Measurements from ENCODE around the gene RELN. TPM values are rescaled to one million over a fixed set of nuclear protein-coding genes. Genes with fewer than 3 reads are reported as not detected.
"Not testable (repeated sequence)": the region's sequence is repeated elsewhere in the genome, so short reads cannot be mapped to it uniquely, and the experiment has no call there.

Gene RELN
- polyA plus RNA-seq, 1 experiment: 4.3 TPM

- CTCF ChIA-PET: interaction anchor here (0.6 kb wide), 1 partner anchor 355 kb away, joined by 3 read pairs; no protein-coding TSS in a partner anchor
Measured at GRCh38 chr7:103905997-103906396, 83.5 kb downstream of the RELN start.

GRCh38 chr7:103902917-103903316 is 86.5 kb downstream of the RELN start:
- Histone ChIP-seq H3K36me3 (ENCODE audit: control insufficient read depth, insufficient read depth, low read length) (no peaks in the 10 kb centered on the region), H3K27me3 (ENCODE audit: control insufficient read depth, insufficient read depth, low read length) (no peaks in the 10 kb centered on the region), H3K4me3 (ENCODE audit: low read depth, low read length) (no peak overlapping the region)
- ChIA-PET POLR2A (no interaction called here), CTCF (no interaction called here)
- no peak for TF ChIP-seq CTCF (IDR thresholded peaks at IDR 0.05; ENCODE audit: insufficient read depth, low read depth, low read length)
- DNase-seq (ENCODE audit: low read depth): no peak

More at GRCh38 chr7:103905997-103906396, 83.5 kb downstream of the RELN start:
- no peak overlapping the region for H3K4me3 ChIP-seq (ENCODE audit: low read depth, low read length)
- H3K36me3 ChIP-seq (ENCODE audit: control insufficient read depth, insufficient read depth, low read length): no peaks in the 10 kb centered on the region
- H3K27me3 ChIP-seq (ENCODE audit: control insufficient read depth, insufficient read depth, low read length): no peaks in the 10 kb centered on the region
- TF ChIP-seq CTCF (IDR thresholded peaks at IDR 0.05; ENCODE audit: insufficient read depth, low read depth, low read length): no peak
- POLR2A ChIA-PET: no interaction called here
- no peak for DNase-seq (ENCODE audit: low read depth)

DNA sequence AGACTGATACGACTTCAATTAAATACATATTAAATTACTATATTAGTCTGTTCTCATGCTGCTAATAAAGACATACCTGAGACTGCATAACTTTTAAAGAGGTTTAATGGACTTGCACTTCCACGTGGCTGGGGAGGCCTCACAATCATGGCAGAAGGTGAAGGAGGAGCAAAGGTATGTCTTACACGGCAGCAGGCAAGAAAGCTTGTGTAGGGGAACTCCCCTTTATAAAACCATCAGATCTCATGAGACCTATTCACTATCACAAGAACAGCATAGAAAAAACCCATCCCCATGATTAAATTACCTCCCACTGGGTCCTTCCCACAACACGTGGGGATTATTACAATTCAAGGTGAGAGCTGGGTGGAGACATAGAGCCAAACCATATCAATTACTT is 92.6 kb downstream of the RELN start:
- CTCF ChIA-PET: interaction anchor here (0.8 kb wide), 1 partner anchor 49 kb away, joined by 3 read pairs; no protein-coding TSS in a partner anchor
- DNase-seq (ENCODE audit: low read depth); H3K36me3 ChIP-seq (ENCODE audit: control insufficient read depth, insufficient read depth, low read length); H3K4me3 ChIP-seq (ENCODE audit: low read depth, low read length); H3K27me3 ChIP-seq (ENCODE audit: control insufficient read depth, insufficient read depth, low read length); POLR2A ChIA-PET: not testable (repeated sequence)

GRCh38 chr7:103894656-103895596 is 94.5 kb downstream of the RELN start:
- POLR2A ChIA-PET: no interaction called here
- Histone ChIP-seq H3K27me3 (ENCODE audit: control insufficient read depth, insufficient read depth, low read length) (no peaks in the 10 kb centered on the region), H3K36me3 (ENCODE audit: control insufficient read depth, insufficient read depth, low read length) (no peaks in the 10 kb centered on the region), H3K4me3 (ENCODE audit: low read depth, low read length) (no peak overlapping the region)
- no peak for DNase-seq (ENCODE audit: low read depth)
- no peak for TF ChIP-seq CTCF (IDR thresholded peaks at IDR 0.05; ENCODE audit: insufficient read depth, low read depth, low read length)
- CTCF ChIA-PET: no interaction called here

- no peaks in the 10 kb centered on the region for H3K27me3 ChIP-seq (ENCODE audit: control insufficient read depth, insufficient read depth, low read length)
- ChIA-PET POLR2A (no interaction called here), CTCF (no interaction called here)
- TF ChIP-seq CTCF (IDR thresholded peaks at IDR 0.05; ENCODE audit: insufficient read depth, low read depth, low read length): no peak
- H3K4me3 ChIP-seq (ENCODE audit: low read depth, low read length): no peak overlapping the region
- no peak for DNase-seq (ENCODE audit: low read depth)
- H3K36me3 ChIP-seq (ENCODE audit: control insufficient read depth, insufficient read depth, low read length): no peaks in the 10 kb centered on the region
Measured at GRCh38 chr7:103893350-103893749, 96.1 kb downstream of the RELN start.

All from BJ (cell line).